Ureter (tissue), 1 donor: ENCODE data around the gene SUMF1. TPM values are rescaled to one million over a fixed set of nuclear protein-coding genes. Genes with fewer than 3 reads are reported as not detected.
"Not testable (repeated sequence)": the region's sequence is repeated elsewhere in the genome, so short reads cannot be mapped to it uniquely, and the experiment has no call there.

Experiments
- DNase-seq: peaks from one replicate; pipeline ENCODE4 v3.0.0-alpha.2; 2020; ENCODE audit warnings: low spot score
- total RNA-seq: library from RNA; stranded (reverse); gene quantifications from one replicate; pipeline ENCODE4 v1.2.4, GENCODE V29; 2023
- donor health status: DM: yes; HTN: yes; CAD: no.

SUMF1 gene
- total RNA-seq, 1 donor from 2014 or later, result 42.6 TPM

- DNase-seq, result no peak
Observed at GRCh38 chr3:4461468-4462090, 5.5 kb downstream of the SUMF1 start.

- DNase-seq, result no peak
Observed at GRCh38 chr3:4460334-4460733, 6.7 kb downstream of the SUMF1 start.

- DNase-seq, result no peak
Observed at GRCh38 chr3:4458961-4459360, 8.1 kb downstream of the SUMF1 start.

DNA sequence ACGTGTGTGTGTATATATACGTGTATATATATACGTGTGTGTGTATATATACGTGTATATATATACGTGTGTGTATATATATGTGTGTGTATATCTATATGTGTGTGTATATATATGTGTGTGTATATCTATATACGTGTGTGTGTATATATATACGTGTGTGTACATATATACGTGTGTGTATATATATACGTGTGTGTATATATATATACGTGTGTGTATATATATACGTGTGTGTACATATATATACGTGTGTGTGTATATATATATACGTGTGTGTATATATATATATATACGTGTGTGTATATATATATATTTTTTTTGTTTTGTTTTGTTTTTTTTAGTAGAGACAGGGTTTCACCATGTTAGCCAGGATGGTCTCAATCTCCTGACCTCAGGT lies 10.3 kb downstream of the SUMF1 start:
- DNase-seq, result not testable (repeated sequence)

DNA sequence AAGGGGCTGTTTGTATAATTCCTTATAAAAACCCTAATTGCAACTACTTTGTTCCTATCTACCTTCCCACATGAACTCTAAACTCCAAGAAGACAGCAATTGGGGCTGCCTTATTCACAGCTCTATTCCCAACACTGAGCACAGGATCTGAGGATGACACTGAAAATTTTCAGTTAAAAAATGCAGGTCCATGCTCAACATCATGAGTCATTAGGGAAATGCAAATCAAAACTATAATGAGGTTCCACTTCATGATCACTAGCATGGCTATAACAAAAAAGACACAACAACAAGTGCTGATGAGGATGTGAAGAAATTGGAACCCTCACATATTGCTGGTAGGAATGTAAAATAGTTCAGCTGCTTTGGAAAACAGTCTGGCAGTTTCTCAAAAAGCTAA lies 12.9 kb downstream of the SUMF1 start:
- DNase-seq, result no peak

DNA sequence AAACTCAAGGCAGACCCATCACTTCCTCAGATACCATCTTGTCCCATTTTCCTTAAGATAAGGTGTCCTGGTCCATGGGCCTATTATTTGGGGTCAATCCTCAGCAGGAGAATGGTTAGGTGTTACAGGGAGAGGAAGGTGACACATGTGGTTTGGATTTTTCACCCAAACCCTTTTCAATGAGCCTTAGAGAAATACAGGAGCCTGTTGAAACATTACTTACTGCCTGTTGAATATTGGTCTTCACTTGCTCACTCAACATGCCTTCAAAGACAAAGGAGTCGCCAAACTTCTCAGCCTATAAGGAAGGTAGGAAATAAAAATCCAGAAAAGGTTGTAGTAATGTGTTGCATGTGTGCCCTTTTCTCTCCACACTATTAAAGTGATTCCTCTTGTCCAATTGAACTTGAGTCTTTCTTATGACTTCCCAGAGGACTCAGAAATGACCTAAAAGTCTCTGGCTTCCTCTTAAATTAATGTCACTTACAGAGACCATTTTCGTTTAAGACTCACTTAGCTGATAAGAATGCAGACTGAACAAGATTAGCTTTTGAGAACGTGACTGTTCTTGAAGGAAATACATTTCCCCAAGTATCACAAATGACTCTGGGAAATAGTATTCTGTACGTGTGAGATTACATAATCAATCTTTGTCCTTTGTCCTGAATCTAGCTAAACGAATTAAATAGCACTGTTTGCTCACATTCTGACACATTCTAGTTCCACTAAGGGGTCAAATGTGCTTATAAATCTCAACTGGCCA lies 17.8 kb downstream of the SUMF1 start:
- DNase-seq, result no peak

GRCh38 chr3:4448187-4448586 lies 18.9 kb downstream of the SUMF1 start:
- DNase-seq, result no peak

DNA sequence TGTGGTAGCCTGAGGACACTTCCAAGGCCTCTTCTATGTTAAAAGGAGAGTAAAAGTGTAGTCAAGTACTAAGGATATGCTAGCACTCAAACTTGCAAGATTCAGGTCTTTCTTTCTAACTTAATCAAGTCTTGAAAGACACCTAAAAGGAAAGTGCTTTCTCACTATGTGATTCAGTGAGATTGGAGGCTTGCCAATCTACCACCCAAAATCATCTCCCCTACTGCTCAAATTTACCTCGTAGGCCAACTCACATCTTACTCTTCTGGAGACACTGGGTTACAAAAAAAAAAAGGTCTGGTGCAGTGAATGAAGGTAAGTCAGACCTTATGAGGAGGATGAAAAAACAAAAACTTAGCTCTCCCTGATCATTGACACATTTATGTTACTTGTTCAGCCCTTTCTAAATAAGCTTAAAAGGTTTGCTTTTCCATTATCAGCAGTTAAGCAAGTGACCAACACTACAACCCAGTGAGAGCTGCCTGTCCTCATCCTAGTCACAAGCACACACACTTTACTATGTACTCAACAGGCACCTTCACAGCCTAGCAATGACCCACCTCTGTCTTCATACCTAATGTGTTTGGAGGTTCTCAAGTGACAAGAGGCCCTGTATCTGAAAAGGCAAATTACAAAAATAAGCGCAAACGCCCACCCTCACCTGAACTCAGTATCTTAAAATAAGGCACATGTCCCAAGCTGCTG lies 19.6 kb downstream of the SUMF1 start:
- no peak for DNase-seq

- DNase-seq, result no peak
Observed at GRCh38 chr3:4440951-4441350, 26.1 kb downstream of the SUMF1 start.

GRCh38 chr3:4438296-4438695 lies 28.8 kb downstream of the SUMF1 start:
- peak; percentile 46 for DNase-seq

DNA sequence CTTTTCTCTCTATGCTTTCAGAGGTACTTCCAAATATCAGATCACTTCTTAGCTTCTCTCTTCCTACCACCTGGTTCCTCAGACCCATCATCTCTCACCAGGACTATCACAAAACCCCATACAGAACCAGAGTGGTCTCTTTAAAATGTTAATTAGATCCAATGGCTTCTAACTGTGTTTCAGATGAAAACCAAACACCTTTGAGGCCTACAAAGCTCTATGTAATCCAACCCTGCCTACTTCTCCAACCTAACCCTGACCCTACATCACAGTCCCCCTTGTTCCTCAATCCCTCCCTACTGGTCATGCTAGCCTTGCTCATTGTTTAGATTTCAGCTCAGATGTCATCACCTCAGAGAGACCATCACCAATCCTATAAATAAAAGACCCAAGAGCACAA lies 34.8 kb downstream of the SUMF1 start:
- DNase-seq, result no peak

DNA sequence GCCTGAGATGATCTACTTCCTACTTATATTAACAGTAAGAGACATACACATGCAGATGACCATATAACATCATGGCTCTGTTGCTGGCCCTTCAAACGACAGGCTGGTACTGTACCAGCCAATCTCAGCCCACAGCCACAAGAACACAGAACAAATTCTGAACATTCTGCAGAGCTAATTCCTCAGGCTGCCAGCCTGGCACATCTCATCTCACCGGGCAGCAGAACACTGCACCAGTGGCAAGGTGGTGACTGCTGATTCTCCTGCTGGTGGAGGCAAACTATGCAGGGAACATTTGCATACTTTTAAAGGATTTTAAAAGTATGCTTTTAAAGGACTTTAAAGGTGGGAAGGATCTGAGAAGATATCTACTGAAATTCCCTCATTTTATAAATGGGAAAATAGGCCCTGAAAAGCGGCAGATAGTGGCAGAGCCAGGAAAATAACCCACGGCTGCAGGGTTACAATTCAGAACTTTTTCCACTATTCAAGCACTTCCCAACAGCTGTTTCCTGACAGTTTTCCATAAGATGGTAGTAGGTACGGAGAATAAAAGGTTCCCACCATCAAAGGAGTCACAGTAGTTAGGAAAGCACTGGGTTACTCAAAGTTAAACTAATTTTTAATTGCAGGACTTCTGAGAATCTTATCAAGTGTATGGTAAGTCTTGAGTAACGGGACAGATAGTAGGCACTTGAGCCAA lies 37.3 kb downstream of the SUMF1 start:
- no peak for DNase-seq

DNA sequence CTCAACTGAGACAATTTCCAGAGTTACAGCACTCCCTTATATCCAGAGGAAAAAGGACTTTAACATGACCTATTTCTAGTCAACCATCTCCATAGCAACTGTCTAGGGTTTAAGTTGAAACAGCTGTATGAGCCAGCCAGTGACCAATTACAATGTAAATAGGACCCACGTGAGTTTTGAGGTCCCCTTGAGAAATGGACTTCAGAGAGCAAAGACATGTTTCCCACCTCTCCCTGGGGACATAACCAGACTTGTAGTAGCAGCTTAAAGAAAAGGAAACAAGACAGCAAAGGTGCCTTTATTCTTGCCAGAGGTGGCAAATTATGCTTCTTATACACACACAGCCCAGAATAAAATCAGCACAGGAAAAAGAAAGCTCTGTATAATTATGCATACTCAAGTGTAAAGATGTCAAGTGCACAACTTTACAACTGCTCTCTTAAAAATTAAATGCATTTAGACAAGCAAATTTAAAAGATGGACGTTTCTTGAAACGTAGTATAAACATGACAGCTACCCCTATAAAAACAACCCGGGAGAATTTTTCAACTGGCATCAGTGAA lies 40.2 kb downstream of the SUMF1 start:
- DNase-seq, result no peak

DNA sequence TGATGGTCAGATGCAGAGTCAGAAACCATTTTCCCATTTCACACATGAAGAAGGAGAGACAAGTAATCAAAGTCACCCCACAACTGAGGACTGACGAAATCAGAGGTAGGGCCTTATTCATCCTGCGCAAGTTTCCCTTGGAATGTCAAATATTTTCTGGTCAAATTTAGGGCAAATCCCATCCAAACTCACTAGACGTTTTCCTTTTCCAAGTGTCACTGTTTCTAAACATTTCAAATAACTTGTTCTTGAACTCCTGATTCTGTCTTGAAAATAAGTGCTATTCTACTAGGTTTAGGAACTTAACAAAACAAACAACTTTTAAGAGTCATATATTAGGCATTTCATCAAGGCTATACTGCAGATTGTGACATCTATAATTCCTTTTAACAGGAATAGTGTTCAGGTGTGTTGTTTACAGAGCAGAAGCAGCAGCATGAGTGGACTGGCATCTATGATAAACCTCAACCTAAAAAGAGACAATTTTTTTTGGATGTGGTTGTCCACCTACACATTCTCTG lies 40.7 kb downstream of the SUMF1 start:
- no peak for DNase-seq

DNA sequence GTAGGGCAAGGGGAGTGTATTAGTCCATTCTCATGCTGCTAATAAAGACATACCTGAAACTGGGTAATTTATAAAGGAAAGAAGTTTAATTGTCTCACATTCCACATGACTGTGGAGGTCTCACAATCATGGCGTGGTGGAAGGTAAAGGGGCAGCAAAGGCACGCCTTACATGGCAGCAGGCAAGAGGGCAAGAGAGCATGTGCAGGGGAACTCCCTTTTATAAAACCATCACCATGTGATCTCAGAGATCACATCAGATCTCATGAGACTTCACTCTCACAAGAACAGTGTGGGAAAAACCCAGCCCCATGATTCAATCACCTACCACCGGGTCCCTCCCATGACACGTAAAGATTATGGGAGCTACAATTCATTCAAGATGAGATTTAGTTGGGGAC lies 41.4 kb downstream of the SUMF1 start:
- no peak for DNase-seq

- DNase-seq, result no peak
Observed at GRCh38 chr3:4425055-4425454, 42.0 kb downstream of the SUMF1 start.

DNA sequence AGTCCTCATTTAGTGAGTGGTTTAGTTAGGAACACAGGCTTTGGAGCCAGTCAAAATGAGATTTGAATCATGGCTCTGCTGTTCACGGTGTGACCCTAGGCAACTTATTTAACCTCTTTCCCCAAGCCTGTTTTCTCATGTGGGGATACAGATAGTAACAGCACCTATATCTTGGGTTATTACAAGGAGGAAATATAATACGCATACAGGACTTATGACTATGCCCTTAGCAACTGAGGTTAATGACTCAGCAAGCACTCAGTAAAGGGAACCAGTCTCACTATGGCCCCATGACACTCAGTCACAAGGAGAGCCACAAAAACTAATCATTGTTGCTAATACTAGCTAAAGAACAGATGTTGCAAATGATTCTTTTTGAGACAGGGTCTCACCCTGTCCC lies 45.9 kb downstream of the SUMF1 start:
- DNase-seq, result no peak

- DNase-seq, result no peak
Observed at GRCh38 chr3:4419920-4420319, 47.1 kb downstream of the SUMF1 start.

GRCh38 chr3:4419386-4419785 lies 47.7 kb downstream of the SUMF1 start:
- no peak for DNase-seq

- DNase-seq, result no peak
Observed at GRCh38 chr3:4418156-4418555, 48.9 kb downstream of the SUMF1 start.

GRCh38 chr3:4417449-4417848 lies 49.6 kb downstream of the SUMF1 start:
- DNase-seq, result no peak

DNA sequence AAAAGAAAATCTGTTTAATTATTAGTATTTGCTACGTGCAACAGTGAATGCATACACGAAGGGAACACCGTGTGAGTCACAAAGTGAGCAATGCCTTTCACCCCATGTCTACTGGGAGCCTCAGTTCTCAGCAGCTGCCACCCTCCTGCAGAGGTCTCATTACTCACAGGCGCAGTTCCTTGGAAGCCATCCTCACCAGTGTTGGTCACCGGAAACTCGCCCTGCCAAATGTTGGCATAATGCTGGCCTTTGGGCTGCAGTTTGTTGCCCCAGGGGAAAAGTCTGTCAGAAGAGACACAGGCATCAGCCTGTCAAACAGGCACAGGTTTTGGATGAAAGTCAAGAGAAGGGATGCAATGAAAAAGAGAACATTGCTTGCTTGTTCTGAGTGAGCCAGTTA lies 50.1 kb downstream of the SUMF1 start:
- DNase-seq, result no peak
